ENCODE data around the gene DUSP8. TPM values are rescaled to one million over a fixed set of nuclear protein-coding genes. Genes with fewer than 3 reads are reported as not detected.

Gene DUSP8
- total and polyA plus RNA-seq, 2 of the 8 experiments (the other 6 are each of a cell fraction or from before 2014, with no cell fraction given), result 2.8 to 3.6 TPM

DNA sequence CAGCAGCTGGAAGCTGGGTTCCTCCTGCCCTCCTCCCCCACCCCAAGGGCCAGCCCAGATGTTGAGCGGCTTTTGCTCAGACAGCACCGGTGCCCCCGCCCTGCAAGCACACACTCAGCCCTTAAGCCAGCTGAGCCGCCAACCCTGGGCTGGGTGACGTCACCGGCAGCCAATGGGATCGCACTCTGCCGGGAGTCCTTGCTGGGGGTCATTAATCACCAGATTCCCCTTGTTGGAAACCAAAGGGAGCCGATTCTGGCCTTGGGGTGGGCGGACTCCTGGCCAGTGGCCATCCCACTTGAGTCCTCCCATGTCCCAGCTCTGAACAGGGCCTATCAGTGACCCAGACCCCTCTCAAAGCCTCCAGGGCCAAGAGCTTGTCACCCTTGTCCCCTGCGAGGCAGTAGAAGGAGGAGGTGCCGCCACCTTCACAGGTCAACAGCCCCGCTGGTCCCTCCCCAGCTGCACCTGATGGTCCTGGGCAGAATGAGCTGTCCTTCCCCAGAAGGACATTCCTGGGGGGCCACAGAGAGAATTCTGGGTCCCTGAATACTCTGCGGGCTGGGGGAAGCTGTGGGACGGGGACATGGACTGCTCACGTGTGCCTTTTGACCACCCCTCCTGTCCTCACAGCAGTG is 7.4 kb downstream of the DUSP8 start:
- Histone ChIP-seq H2BK15ac (ENCODE audit: low read length) (peak overlapping the region; percentile 100; the same call in 1 of the 2 replicates), H3K79me2 (ENCODE audit: control insufficient read depth in 1 of 2, insufficient read depth in 2 of 2, low read length in 2 of 2) (no peaks in the 10 kb centered on the region), H2AK5ac (ENCODE audit: low read depth, low read length) (peak overlapping the region; percentile 86; the same call in 1 of the 2 replicates), H3K9me3 (ENCODE audit: insufficient read depth in 2 of 2, low read depth in 1 of 2, low read length in 1 of 2) (no peaks in the 10 kb centered on the region), H3K14ac (ENCODE audit: insufficient read length) (no peak overlapping the region), H2BK20ac (ENCODE audit: low read length) (peak overlapping the region; percentile 72; the same call in 1 of the 2 replicates), H4K8ac (ENCODE audit: extremely low read depth, insufficient read depth, low read length) (no peak overlapping the region; the same call in none of the 2 replicates), H3K36me3 (ENCODE audit: control insufficient read depth in 2 of 4, insufficient read depth in 4 of 4, low read length in 3 of 4) (no peaks in the 10 kb centered on the region), H3K4me1 (replicated peaks in 1 of 4; ENCODE audit: control insufficient read depth in 3 of 4, insufficient read depth in 4 of 4, low read length in 3 of 4) (peaks cover 0 to 46% (median 31%) of the 10 kb centered on the region in 4 experiments; a peak in 6 of 7 replicates), H4K20me1 (replicated peaks in 1 of 2; ENCODE audit: control insufficient read depth in 1 of 2, insufficient read depth in 2 of 2, low read length in 2 of 2) (peaks cover 2 to 19% of the 10 kb centered on the region in 2 experiments), H3K27me3 (replicated peaks in 1 of 4; ENCODE audit: control insufficient read depth in 3 of 4, extremely low read depth in 1 of 4, insufficient read depth in 3 of 4, low read length in 3 of 4) (peaks cover 0 to 11% (median 6%) of the 10 kb centered on the region in 4 experiments; a peak in 4 of 7 replicates), H3K23ac (ENCODE audit: insufficient read length) (no peak overlapping the region), H3K4me3 (ENCODE audit: extremely low read depth in 1 of 4, insufficient read depth in 2 of 4, low read depth in 3 of 4, low read length in 4 of 4) (peak overlapping the region in 1 of 4 experiments; percentile 8; a peak in 2 of 8 replicates), H3K18ac (ENCODE audit: extremely low read depth, low read length) (peak overlapping the region; percentile 29; the same call in 1 of the 2 replicates), H3K23me2 (ENCODE audit: low read depth, low read length) (no peaks in the 10 kb centered on the region), H2BK12ac (ENCODE audit: low read depth, low read length) (peak overlapping the region; percentile 63; the same call in 1 of the 2 replicates), H3K27ac (ENCODE audit: low read depth, low read length) (no peak overlapping the region), H2BK5ac (ENCODE audit: low read depth, low read length) (peak overlapping the region; percentile 49; the same call in 1 of the 2 replicates), H3K56ac (replicated peaks; ENCODE audit: insufficient read length, low read depth, low read length) (no peak overlapping the region), H2BK120ac (replicated peaks; ENCODE audit: low read depth, low read length) (no peak overlapping the region), H3K9ac (replicated peaks in 1 of 4; ENCODE audit: extremely low read depth in 1 of 4, low read depth in 3 of 4, low read length in 3 of 4) (0 out of 7 replicates have a peak overlapping the region, but pooled peaks of 1 of the 4 experiments have one; percentile 27), H3K4me2 (ENCODE audit: insufficient read depth in 1 of 2, low read depth in 2 of 2, low read length in 2 of 2) (peak overlapping the region in 1 of 2 experiments; percentile 60; a peak in 3 of 4 replicates), H4K91ac (replicated peaks; ENCODE audit: insufficient read length, low read length) (peak overlapping the region; percentile 30), H4K5ac (ENCODE audit: insufficient read length, low read depth, low read length) (no peak overlapping the region), H3K79me1 (ENCODE audit: low read depth, low read length) (no peaks in the 10 kb centered on the region), H3K4ac (replicated peaks; ENCODE audit: insufficient read length, low read depth, low read length) (no peak overlapping the region), H2AFZ (ENCODE audit: low read length) (no peak overlapping the region)
- ChIA-PET POLR2A (ENCODE audit: partially characterized antibody) (interaction anchor here (0.7 to 2.7 kb wide), 4 partner anchors 9 to 32 kb away, joined by 3 to 12 read pairs (median 7); no protein-coding TSS in a partner anchor), CTCF (ENCODE audit: partially characterized antibody) (interaction anchor here (0.6 to 9.1 kb wide), 11 partner anchors 9 to 213 kb away, joined by 3 to 100 read pairs (median 4); no protein-coding TSS in a partner anchor)
- no peak for FAIRE-seq
- WGBS, 2 experiments (ENCODE audit: extremely low coverage in 1 of 2, insufficient coverage in 1 of 2, insufficient read length in 1 of 2, insufficient replicate concordance in 2 of 2, low coverage in 1 of 2, low lambda C conversion rate in 2 of 2, missing lambda C conversion rate in 1 of 2), result 33% methylated on average over 16 of the region's 16 CpGs; no CpG with 5 or more reads in 1 of the 2 experiments
- DNase-seq (ENCODE audit: low read depth in 1 of 2, low spot score in 2 of 2), result peak in 1 of 2 experiments; percentile 90
- TF ChIP-seq BCL11A (IDR thresholded peaks at IDR 0.05; ENCODE audit: low read depth in 2 of 2, low read length in 2 of 2), result no peak
- no peak for TF ChIP-seq SAP30 (IDR thresholded peaks at IDR 0.05; ENCODE audit: insufficient read depth, insufficient replicate concordance, low read length)
- TF ChIP-seq ATF2 (IDR thresholded peaks at IDR 0.05; ENCODE audit: low read length), result peak; percentile 100
- TF ChIP-seq, protein P1, sequence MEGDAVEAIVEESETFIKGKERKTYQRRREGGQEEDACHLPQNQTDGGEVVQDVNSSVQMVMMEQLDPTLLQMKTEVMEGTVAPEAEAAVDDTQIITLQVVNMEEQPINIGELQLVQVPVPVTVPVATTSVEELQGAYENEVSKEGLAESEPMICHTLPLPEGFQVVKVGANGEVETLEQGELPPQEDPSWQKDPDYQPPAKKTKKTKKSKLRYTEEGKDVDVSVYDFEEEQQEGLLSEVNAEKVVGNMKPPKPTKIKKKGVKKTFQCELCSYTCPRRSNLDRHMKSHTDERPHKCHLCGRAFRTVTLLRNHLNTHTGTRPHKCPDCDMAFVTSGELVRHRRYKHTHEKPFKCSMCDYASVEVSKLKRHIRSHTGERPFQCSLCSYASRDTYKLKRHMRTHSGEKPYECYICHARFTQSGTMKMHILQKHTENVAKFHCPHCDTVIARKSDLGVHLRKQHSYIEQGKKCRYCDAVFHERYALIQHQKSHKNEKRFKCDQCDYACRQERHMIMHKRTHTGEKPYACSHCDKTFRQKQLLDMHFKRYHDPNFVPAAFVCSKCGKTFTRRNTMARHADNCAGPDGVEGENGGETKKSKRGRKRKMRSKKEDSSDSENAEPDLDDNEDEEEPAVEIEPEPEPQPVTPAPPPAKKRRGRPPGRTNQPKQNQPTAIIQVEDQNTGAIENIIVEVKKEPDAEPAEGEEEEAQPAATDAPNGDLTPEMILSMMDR (IDR thresholded peaks at IDR 0.05; ENCODE audit: control extremely low read depth in 1 of 3, insufficient read depth in 1 of 3, low read depth in 1 of 3, low read length in 3 of 3), result no peak
- peak; percentile 61; the same call in 1 of the 2 replicates for TF ChIP-seq CREB1 (IDR thresholded peaks at IDR 0.05)
- TF ChIP-seq YY1 (IDR thresholded peaks at IDR 0.05; ENCODE audit: low read depth, low read length), result no peak
